Uterus (tissue), 4 donors: ENCODE results near the gene FAM151A. TPM values are rescaled to one million over a fixed set of nuclear protein-coding genes. Genes with fewer than 3 reads are reported as not detected.

Experiments used
- DNase-seq, 2 donors: peaks; one replicate each; pipeline ENCODE4 v3.0.0-alpha.2; 2019 to 2020
- H3K27ac ChIP-seq, 2 donors: fragments of 200-600 bp; sonication (generic); 1 replicate in 1 of 2; 2 replicates in 1 of 2; pipeline ENCODE4 v1.5.1; 2016 to 2018
- H3K27me3 ChIP-seq, 2 donors: fragments of 200-600 bp; sonication (generic); one replicate each; pipeline ENCODE4 v1.5.1; 2018 to 2019; ENCODE audit warnings: control low read depth in 1 of 2
- H3K36me3 ChIP-seq, 2 donors: fragments of 200-600 bp; sonication (generic); one replicate each; pipeline ENCODE4 v1.5.1; 2019; ENCODE audit warnings: control low read depth in 1 of 2
- H3K4me1 ChIP-seq, 2 donors: fragments of 200-600 bp; sonication (generic); one replicate each; pipeline ENCODE4 v1.5.1; 2018 to 2019; ENCODE audit warnings: control low read depth in 1 of 2
- H3K4me3 ChIP-seq, 2 donors: fragments of 200-600 bp; sonication (generic); 1 replicate in 1 of 2; 2 replicates in 1 of 2; pipeline ENCODE4 v1.5.1; 2018 to 2019; ENCODE audit warnings: mild to moderate bottlenecking in 1 of 2
- H3K9me3 ChIP-seq, 2 donors: fragments of 200-600 bp; sonication (generic); one replicate each; pipeline ENCODE4 v1.5.1; 2019; ENCODE audit warnings: control low read depth in 1 of 2
- CTCF ChIP-seq, 4 experiments: fragments of 200-600 bp in 2 of 4; fragments of 450-650 bp in 2 of 4; sonication (generic) in 2 of 4; IDR thresholded peaks; one replicate each; pipeline ENCODE4 v1.5.1; 2016 to 2019; ENCODE audit warnings: antibody characterized with exemption in 4 of 4, mild to moderate bottlenecking in 2 of 4, moderate library complexity in 1 of 4
- POLR2A ChIP-seq, 2 donors: fragments of 450-650 bp; IDR thresholded peaks; one replicate each; pipeline ENCODE4 v1.6.1; 2016; ENCODE audit warnings: antibody characterized with exemption in 2 of 2, mild to moderate bottlenecking in 1 of 2, moderate library complexity in 1 of 2
- intact Hi-C: fragments of 100-400 bp; cut with DNase I; formaldehyde crosslinking; loops from one replicate; pipeline ENCODE4 v1.15.1; 2023; ENCODE audit warnings: low total_unique reads
- total RNA-seq, 4 donors: library from RNA; depleted of rRNA in 3 of 4; stranded (reverse); fragments of >200 nt in 3 of 4; gene quantifications; one replicate each; pipeline versions ENCODE4 v1.1.0 to v1.2.4, GENCODE V29; 2014 to 2023
- donor health status: DM: yes; HTN: yes; CAD: no.

The FAM151A gene
- total RNA-seq, 4 donors from 2014 or later: not detected

- H3K36me3 ChIP-seq: no peaks in the 10 kb centered on the region
- intact Hi-C loops: no loop called here
- H3K4me3 ChIP-seq: no peak overlapping the region
- H3K27ac ChIP-seq: no peak overlapping the region
- no peaks in the 10 kb centered on the region for H3K9me3 ChIP-seq
- no peaks in the 10 kb centered on the region for H3K27me3 ChIP-seq
- TF ChIP-seq CTCF (IDR thresholded peaks at IDR 0.05): no peak
- no peak for TF ChIP-seq POLR2A (IDR thresholded peaks at IDR 0.05)
- no peaks in the 10 kb centered on the region for H3K4me1 ChIP-seq
- DNase-seq: no peak
Measured at GRCh38 chr1:54594463-54594862, 28.9 kb downstream of the FAM151A start.

GRCh38 chr1:54593571-54594160, 29.7 kb downstream of the FAM151A start:
- DNase-seq: no peak
- no peak overlapping the region for H3K27ac ChIP-seq
- intact Hi-C loops: no loop called here
- H3K36me3 ChIP-seq: no peaks in the 10 kb centered on the region
- no peak overlapping the region for H3K4me3 ChIP-seq
- no peaks in the 10 kb centered on the region for H3K4me1 ChIP-seq
- no peaks in the 10 kb centered on the region for H3K27me3 ChIP-seq
- H3K9me3 ChIP-seq: no peaks in the 10 kb centered on the region
- TF ChIP-seq POLR2A (IDR thresholded peaks at IDR 0.05): no peak

GRCh38 chr1:54591127-54591756, 32.1 kb downstream of the FAM151A start:
- no peaks in the 10 kb centered on the region for H3K27me3 ChIP-seq
- intact Hi-C loops: no loop called here
- H3K4me3 ChIP-seq: no peak overlapping the region
- no peaks in the 10 kb centered on the region for H3K36me3 ChIP-seq
- no peak for DNase-seq
- no peaks in the 10 kb centered on the region for H3K4me1 ChIP-seq
- no peak overlapping the region for H3K27ac ChIP-seq
- no peaks in the 10 kb centered on the region for H3K9me3 ChIP-seq
- TF ChIP-seq CTCF (IDR thresholded peaks at IDR 0.05): no peak
- no peak for TF ChIP-seq POLR2A (IDR thresholded peaks at IDR 0.05)

- H3K36me3 ChIP-seq: no peaks in the 10 kb centered on the region
- H3K9me3 ChIP-seq: no peaks in the 10 kb centered on the region
- no peak for TF ChIP-seq CTCF (IDR thresholded peaks at IDR 0.05)
- no peak for TF ChIP-seq POLR2A (IDR thresholded peaks at IDR 0.05)
- no peaks in the 10 kb centered on the region for H3K4me1 ChIP-seq
- H3K27me3 ChIP-seq: no peaks in the 10 kb centered on the region
- no peak for DNase-seq
- intact Hi-C loops: no loop called here
- no peak overlapping the region for H3K4me3 ChIP-seq
- H3K27ac ChIP-seq: no peak overlapping the region
Measured at GRCh38 chr1:54588377-54588776, 34.9 kb downstream of the FAM151A start.

- Histone ChIP-seq H3K4me3 (no peak overlapping the region), H3K27me3 (no peaks in the 10 kb centered on the region), H3K9me3 (no peaks in the 10 kb centered on the region), H3K27ac (no peak overlapping the region), H3K4me1 (no peaks in the 10 kb centered on the region), H3K36me3 (no peaks in the 10 kb centered on the region)
- intact Hi-C loops: no loop called here
- no peak for DNase-seq
- TF ChIP-seq POLR2A (IDR thresholded peaks at IDR 0.05) (no peak), CTCF (IDR thresholded peaks at IDR 0.05) (no peak)
Measured at GRCh38 chr1:54585181-54586066, 37.9 kb downstream of the FAM151A start.
